Measurements from ENCODE around the gene XKR8.

GRCh38 chr1:27940870-27941560 is 18.8 kb upstream of the XKR8 start:
- TF ChIP-seq RFX5 (IDR thresholded peaks at IDR 0.05; ENCODE audit: low read depth, low read length) (no peak), USF2 (IDR thresholded peaks at IDR 0.05; ENCODE audit: borderline replicate concordance, low read depth, low read length) (no peak), CBX5 (IDR thresholded peaks at IDR 0.05; ENCODE audit: low read depth) (no peak), ASH2L (IDR thresholded peaks at IDR 0.05; ENCODE audit: borderline replicate concordance, low read depth) (no peak), YY1 (IDR thresholded peaks at IDR 0.05; ENCODE audit: low read depth, low read length) (no peak), POLR2A (IDR thresholded peaks at IDR 0.05; ENCODE audit: low read depth, low read length) (no peak), RAD21 (IDR thresholded peaks at IDR 0.05; ENCODE audit: insufficient read depth, low read depth, low read length) (no peak), TCF7 (IDR thresholded peaks at IDR 0.05; ENCODE audit: borderline replicate concordance) (no peak), TCF12 (IDR thresholded peaks at IDR 0.05; ENCODE audit: low read depth, low read length) (no peak), KAT2A (conservative IDR thresholded peaks at IDR 0.05; ENCODE audit: control insufficient read depth, low read depth, low read length) (no peak)

Measured in GM12878 (cell line).